Trophoblast cell (in vitro differentiated cells and primary cell): ENCODE results near the gene PTPN3.

ENCODE experiments used
- DNase-seq, 2 donors: peaks; one replicate each; pipeline ENCODE4 v3.0.0-alpha.2; 2016
- H2AFZ ChIP-seq: 2 replicates; pipeline ENCODE4 v1.6.1; 2013; ENCODE audit warnings: low read length, moderate library complexity, mild to moderate bottlenecking; ENCODE audit not compliant: insufficient read depth, poor library complexity
- H2AK5ac ChIP-seq: 2 replicates; pipeline ENCODE4 v1.6.1; 2013; ENCODE audit warnings: mild to moderate bottlenecking, low read length
- H2BK120ac ChIP-seq: 2 replicates; pipeline ENCODE4 v1.6.1; 2013; ENCODE audit warnings: low read length, mild to moderate bottlenecking, moderate library complexity; ENCODE audit not compliant: insufficient read depth, poor library complexity
- H2BK12ac ChIP-seq: 2 replicates; pipeline ENCODE4 v1.6.1; 2013; ENCODE audit warnings: mild to moderate bottlenecking, low read length, moderate library complexity
- H2BK5ac ChIP-seq: 2 replicates; pipeline ENCODE4 v1.6.1; 2013; ENCODE audit warnings: low read length, low read depth, moderate library complexity, mild to moderate bottlenecking; ENCODE audit not compliant: poor library complexity
- H3K14ac ChIP-seq: 2 replicates; pipeline ENCODE4 v1.6.1; 2013; ENCODE audit warnings: mild to moderate bottlenecking, low read length
- H3K18ac ChIP-seq: 2 replicates; pipeline ENCODE4 v1.6.1; 2013; ENCODE audit warnings: mild to moderate bottlenecking, low read length
- H3K23ac ChIP-seq: 2 replicates; pipeline ENCODE4 v1.6.1; 2013; ENCODE audit warnings: low read length
- H3K27ac ChIP-seq: 2 replicates; pipeline ENCODE4 v1.5.1; 2013; ENCODE audit warnings: low read depth, mild to moderate bottlenecking, inconsistent platforms, low read length, moderate library complexity
- H3K27me3 ChIP-seq: 2 replicates; pipeline ENCODE4 v1.6.1; 2013; ENCODE audit warnings: inconsistent platforms, mild to moderate bottlenecking, low read length, moderate library complexity; ENCODE audit not compliant: insufficient read depth
- H3K36me3 ChIP-seq, 2 experiments: 1 replicate in 1 of 2; 2 replicates in 1 of 2; pipeline ENCODE4 v1.6.1; 2013; ENCODE audit warnings: low read length in 2 of 2, mild to moderate bottlenecking in 2 of 2, moderate library complexity in 1 of 2; ENCODE audit not compliant: insufficient read depth in 2 of 2, control insufficient read depth in 1 of 2
- H3K4ac ChIP-seq: 2 replicates; pipeline ENCODE4 v1.6.1; 2013; ENCODE audit warnings: low read depth, mild to moderate bottlenecking, low read length, moderate library complexity
- H3K4me1 ChIP-seq, 2 experiments: 1 replicate in 1 of 2; 2 replicates in 1 of 2; pipeline ENCODE4 v1.6.1; 2013; ENCODE audit warnings: low read length in 2 of 2, mild to moderate bottlenecking in 2 of 2, moderate library complexity in 1 of 2; ENCODE audit not compliant: insufficient read depth in 2 of 2, control insufficient read depth in 1 of 2
- H3K4me2 ChIP-seq: 2 replicates; pipeline ENCODE4 v1.6.1; 2013; ENCODE audit warnings: inconsistent platforms, mild to moderate bottlenecking, low read length, moderate library complexity
- H3K4me3 ChIP-seq: 2 replicates; pipeline ENCODE4 v1.5.1; 2013; ENCODE audit warnings: mild to moderate bottlenecking, low read depth, low read length, inconsistent platforms
- H3K79me1 ChIP-seq: one replicate; pipeline ENCODE4 v1.6.1; 2013; ENCODE audit warnings: low read length
- H3K79me2 ChIP-seq: 2 replicates; pipeline ENCODE4 v1.6.1; 2013; ENCODE audit warnings: low read length, mild to moderate bottlenecking; ENCODE audit not compliant: control insufficient read depth, insufficient read depth, poor library complexity
- H3K9ac ChIP-seq: 2 replicates; pipeline ENCODE4 v1.6.1; 2013; ENCODE audit warnings: mild to moderate bottlenecking, low read length
- H3K9me3 ChIP-seq: 2 replicates; pipeline ENCODE4 v1.6.1; 2013; ENCODE audit warnings: low read depth, mild to moderate bottlenecking, control low read depth, inconsistent platforms, low read length; ENCODE audit not compliant: insufficient read depth
- H4K12ac ChIP-seq: 2 replicates; pipeline ENCODE4 v1.6.1; 2013; ENCODE audit warnings: low read depth, mild to moderate bottlenecking, low read length, moderate library complexity
- H4K8ac ChIP-seq: 2 replicates; pipeline ENCODE4 v1.6.1; 2013; ENCODE audit warnings: low read depth, mild to moderate bottlenecking, low read length, moderate library complexity
- H4K91ac ChIP-seq: one replicate; pipeline ENCODE4 v1.6.1; 2013; ENCODE audit warnings: low read depth, mild to moderate bottlenecking, low read length, moderate library complexity
- WGBS: extraction: QIAGEN DNeasy Blood & Tissue Kit; methylation state at CpG from one replicate; pipeline ENCODE4 v1.1.7; 2013; ENCODE audit warnings: missing lambda C conversion rate; ENCODE audit not compliant: insufficient read length, insufficient coverage; ENCODE audit errors: extremely low coverage; 5-methylcytosine and 5-hydroxymethylcytosine counted together

The PTPN3 gene

DNA sequence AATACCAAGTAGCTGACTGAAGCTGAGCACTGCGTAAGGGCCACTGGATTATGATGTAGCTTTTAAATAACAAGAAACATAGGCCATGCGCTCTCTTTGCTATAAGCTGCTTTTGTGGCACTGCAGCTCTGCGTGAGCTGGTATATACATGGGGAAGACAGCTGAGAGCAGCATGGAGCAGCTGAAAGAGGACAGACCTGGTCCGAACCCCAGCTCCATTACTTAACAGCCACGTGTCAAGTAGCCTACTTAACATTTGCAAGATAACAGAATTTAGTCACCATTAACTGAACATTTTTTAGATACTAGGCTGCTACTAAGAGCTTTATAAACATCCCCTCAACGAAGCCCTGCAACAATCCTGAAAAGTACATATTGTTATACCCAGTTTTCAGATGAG is 69.3 kb downstream of the PTPN3 start:
- WGBS = no CpG with 5 or more reads among the region's 6 CpGs
- Histone ChIP-seq H3K14ac (no peak overlapping the region), H2BK120ac (no peak overlapping the region), H4K8ac (no peak overlapping the region), H3K27me3 (no peaks in the 10 kb centered on the region), H3K27ac (no peak overlapping the region), H3K79me2 (no peaks in the 10 kb centered on the region), H3K4me1 (peaks cover 0 to 3% of the 10 kb centered on the region in 2 experiments), H2AK5ac (no peak overlapping the region), H2BK5ac (no peak overlapping the region), H4K12ac (no peak overlapping the region), H3K9ac (no peak overlapping the region), H3K4me3 (no peak overlapping the region), H3K9me3 (peaks cover 1% of the 10 kb centered on the region), H3K18ac (no peak overlapping the region), H2BK12ac (no peak overlapping the region), H4K91ac (no peak overlapping the region), H3K79me1 (no peaks in the 10 kb centered on the region), H3K36me3 (peaks cover 0 to 2% of the 10 kb centered on the region in 2 experiments), H3K23ac (no peak overlapping the region), H3K4ac (no peak overlapping the region), H3K4me2 (no peak overlapping the region), H2AFZ (no peak overlapping the region)
- no peak for DNase-seq

DNA sequence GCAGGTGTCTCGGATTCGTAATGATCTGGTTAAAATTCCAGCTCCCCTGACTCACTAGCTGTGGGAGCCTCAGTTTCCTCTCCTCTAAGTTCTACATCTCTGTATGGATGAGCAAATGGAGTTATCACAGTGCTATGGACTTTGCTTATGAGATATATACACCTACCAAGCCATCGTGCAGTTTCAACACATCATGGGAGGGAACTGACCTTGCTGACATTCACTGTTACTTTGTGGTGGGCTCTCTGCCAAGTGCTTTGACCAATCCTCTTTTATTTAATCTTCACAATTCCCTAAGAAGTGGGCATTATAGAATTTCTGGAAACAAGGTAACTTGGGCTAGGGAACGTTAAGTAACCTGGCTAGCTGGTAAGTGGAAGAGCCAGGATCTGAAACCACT is 70.2 kb downstream of the PTPN3 start:
- Histone ChIP-seq H2BK12ac (no peak overlapping the region), H3K4me1 (peaks cover 0 to 3% of the 10 kb centered on the region in 2 experiments), H3K4me3 (no peak overlapping the region), H3K4me2 (no peak overlapping the region), H3K9me3 (peaks cover 1% of the 10 kb centered on the region), H3K4ac (no peak overlapping the region), H3K14ac (no peak overlapping the region), H3K79me1 (no peaks in the 10 kb centered on the region), H3K79me2 (no peaks in the 10 kb centered on the region), H3K27me3 (no peaks in the 10 kb centered on the region), H3K18ac (no peak overlapping the region), H2BK120ac (no peak overlapping the region), H3K9ac (no peak overlapping the region), H2AK5ac (no peak overlapping the region), H2AFZ (no peak overlapping the region), H3K27ac (no peak overlapping the region), H2BK5ac (no peak overlapping the region), H4K91ac (no peak overlapping the region), H4K8ac (no peak overlapping the region), H3K23ac (no peak overlapping the region), H4K12ac (no peak overlapping the region), H3K36me3 (peaks cover 0 to 2% of the 10 kb centered on the region in 2 experiments)
- no peak for DNase-seq
- no CpG with 5 or more reads among the region's 4 CpGs for WGBS

DNA sequence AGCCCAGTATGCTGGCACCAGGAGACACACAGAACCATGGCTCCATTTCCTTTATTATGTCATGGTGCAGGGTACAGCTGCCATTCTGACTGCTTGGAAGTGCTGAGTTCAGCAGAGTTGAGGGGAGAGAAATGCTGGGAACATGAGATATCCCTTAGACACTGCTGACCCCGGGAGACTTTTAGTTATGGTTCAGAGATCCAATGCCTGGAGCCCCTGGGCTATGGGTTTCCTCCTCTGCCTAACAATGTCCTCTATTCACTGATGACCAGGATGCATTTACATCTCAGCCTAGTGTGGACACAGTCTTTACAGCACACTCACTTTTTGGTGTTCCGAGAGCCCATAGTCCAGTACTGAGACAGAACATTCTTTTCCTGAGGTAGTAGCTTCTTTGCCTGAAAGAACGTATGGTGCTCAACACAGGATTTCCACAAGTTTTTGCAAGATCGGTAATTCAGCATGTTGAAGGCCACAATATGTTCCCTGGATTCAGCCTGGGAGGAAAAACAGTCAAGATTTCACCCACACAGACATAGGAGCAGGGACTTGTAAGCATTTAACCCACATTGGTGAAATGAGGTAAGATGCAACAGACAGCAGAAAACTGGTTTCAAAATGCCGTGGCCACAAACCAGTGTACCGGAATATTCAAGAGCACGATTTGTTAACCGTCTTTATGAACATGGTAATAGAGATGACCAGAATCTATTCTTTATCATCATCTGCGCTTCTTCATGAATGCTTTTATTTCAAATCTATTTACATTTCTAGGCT is 71.3 kb downstream of the PTPN3 start:
- Histone ChIP-seq H3K4me2 (no peak overlapping the region), H3K36me3 (no peaks in the 10 kb centered on the region), H3K9me3 (no peaks in the 10 kb centered on the region), H3K4me1 (peaks cover 3% of the 10 kb centered on the region in 2 experiments), H3K27ac (no peak overlapping the region), H4K91ac (no peak overlapping the region), H2AK5ac (no peak overlapping the region), H4K12ac (no peak overlapping the region), H4K8ac (no peak overlapping the region), H3K9ac (no peak overlapping the region), H3K4me3 (no peak overlapping the region), H2BK120ac (no peak overlapping the region), H2BK5ac (no peak overlapping the region), H2BK12ac (no peak overlapping the region), H3K79me2 (no peaks in the 10 kb centered on the region), H3K4ac (no peak overlapping the region), H3K18ac (no peak overlapping the region), H3K14ac (no peak overlapping the region), H2AFZ (no peak overlapping the region), H3K79me1 (no peaks in the 10 kb centered on the region), H3K27me3 (no peaks in the 10 kb centered on the region), H3K23ac (no peak overlapping the region)
- no CpG with 5 or more reads among the region's 9 CpGs for WGBS
- no peak for DNase-seq

DNA sequence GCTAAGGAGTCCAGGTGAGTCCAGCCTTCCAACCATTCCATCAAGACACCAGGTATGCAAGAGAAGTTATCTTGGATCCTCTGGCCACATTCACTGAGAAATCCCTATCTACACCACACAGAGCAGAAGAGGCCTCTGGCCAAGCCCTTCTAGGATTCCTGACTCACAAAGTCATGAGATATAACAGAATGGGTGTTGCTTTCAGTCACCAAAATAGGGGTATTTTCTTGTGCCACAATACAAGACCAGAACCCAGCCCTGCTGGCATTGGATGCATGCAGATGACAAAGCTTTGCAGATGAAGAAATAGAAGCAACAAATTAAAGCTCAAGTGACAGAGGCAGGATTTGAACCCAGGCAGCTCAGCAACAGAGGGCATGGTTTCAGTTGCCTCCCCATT is 73.5 kb downstream of the PTPN3 start:
- no peak overlapping the region for H3K18ac ChIP-seq
- H3K36me3 ChIP-seq = no peaks in the 10 kb centered on the region
- H3K4me1 ChIP-seq = peaks cover 0 to 3% of the 10 kb centered on the region in 2 experiments
- H3K79me2 ChIP-seq = no peaks in the 10 kb centered on the region
- no peak overlapping the region for H4K8ac ChIP-seq
- H3K4ac ChIP-seq = no peak overlapping the region
- H3K9me3 ChIP-seq = no peaks in the 10 kb centered on the region
- H3K4me3 ChIP-seq = no peak overlapping the region
- no peak overlapping the region for H2BK12ac ChIP-seq
- H2AFZ ChIP-seq = no peak overlapping the region
- no peak overlapping the region for H3K27ac ChIP-seq
- no peak overlapping the region for H4K91ac ChIP-seq
- no peak for DNase-seq
- H3K9ac ChIP-seq = no peak overlapping the region
- no peak overlapping the region for H3K4me2 ChIP-seq
- H2BK120ac ChIP-seq = no peak overlapping the region
- H3K14ac ChIP-seq = no peak overlapping the region
- no peak overlapping the region for H4K12ac ChIP-seq
- no peaks in the 10 kb centered on the region for H3K27me3 ChIP-seq
- no peaks in the 10 kb centered on the region for H3K79me1 ChIP-seq
- no peak overlapping the region for H3K23ac ChIP-seq
- no peak overlapping the region for H2AK5ac ChIP-seq
- no peak overlapping the region for H2BK5ac ChIP-seq
